ENCODE data around the gene TIMP2. TPM values are rescaled to one million over a fixed set of nuclear protein-coding genes. Genes with fewer than 3 reads are reported as not detected.

TIMP2 gene, protein sequence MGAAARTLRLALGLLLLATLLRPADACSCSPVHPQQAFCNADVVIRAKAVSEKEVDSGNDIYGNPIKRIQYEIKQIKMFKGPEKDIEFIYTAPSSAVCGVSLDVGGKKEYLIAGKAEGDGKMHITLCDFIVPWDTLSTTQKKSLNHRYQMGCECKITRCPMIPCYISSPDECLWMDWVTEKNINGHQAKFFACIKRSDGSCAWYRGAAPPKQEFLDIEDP
- 119 TPM for total RNA-seq

DNA sequence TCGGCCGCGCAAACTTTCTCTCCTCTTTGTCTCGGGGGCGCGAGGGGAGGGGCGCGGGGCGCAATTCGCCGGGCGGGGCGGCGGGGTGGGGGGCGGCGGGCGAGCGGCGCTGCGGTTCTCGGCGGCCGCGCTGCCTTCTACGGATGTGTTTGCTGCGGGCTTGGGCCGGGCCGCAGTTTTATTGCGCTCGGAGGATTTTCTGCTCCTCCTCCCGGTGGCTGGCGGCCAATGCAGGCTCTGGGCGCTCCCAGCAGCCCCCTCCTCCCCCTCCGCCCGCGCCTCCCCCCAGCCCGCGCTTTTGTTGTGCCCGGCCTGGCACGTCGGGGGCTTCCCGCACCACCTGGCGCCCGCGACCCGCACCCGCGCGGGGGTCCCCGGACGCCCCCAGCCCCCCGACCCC is at the start of gene TIMP2:
Gene TIMP2, minus strand, starts transcription at position 154 of the 400 bp plus-strand sequence. CDS start 299 bp downstream, outside the sequence.

GRCh38 chr17:78903101-78903779 is 21.9 kb downstream of the TIMP2 start, which contains the start of gene CEP295NL:
TSS of gene CEP295NL (minus strand) at chr17:78903201. CDS start at chr17:78901828, 1,373 bp downstream.

DNA sequence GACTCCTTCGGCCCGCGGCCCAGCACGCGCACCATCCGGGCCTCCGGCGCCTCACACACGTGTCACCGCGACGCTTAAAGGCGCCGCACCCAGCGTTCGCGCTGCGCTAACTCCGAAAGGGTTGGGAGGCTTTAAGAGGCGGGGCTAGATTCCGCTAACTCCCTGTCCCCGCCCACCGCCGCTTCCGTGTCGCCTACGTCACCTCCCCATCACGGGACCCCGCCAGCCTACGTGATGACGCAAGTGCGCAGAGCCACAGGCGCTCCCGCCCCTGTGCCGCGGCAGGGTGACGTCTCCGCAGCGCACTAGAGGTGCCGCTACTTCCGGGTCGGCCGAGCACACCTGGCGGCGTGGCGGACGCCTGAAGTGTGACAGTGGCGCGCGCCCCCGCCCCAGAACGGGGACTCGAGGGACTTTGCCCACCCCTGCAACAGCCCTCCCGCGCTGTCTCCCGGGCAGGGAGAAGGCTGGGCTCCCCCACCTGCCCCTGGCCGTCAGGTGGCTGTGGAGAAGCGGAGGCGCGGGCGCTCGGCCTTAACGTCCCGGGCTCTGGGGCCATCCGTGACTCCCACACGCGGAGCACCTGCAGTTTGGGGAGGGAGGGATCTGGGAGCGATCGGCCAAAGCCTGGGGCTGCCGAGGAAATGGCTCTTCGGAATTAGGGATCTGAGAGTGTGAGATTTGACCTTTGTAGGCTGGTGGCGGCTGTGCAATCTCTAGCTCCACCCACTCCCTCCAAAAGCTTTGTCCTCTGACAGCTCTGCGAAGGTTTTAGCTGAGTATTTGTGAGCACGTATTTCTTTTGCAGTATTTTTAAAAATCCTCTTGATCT is 84.2 kb downstream of the TIMP2 start, which contains the start of gene USP36:
Gene USP36, minus strand, starts transcription at position 35 of the 832 bp plus-strand sequence. CDS start 4,451 bp downstream, outside the sequence.

Other genes starting within 250 kb of the TIMP2 start
- gene CYTH1, start 143.1 kb downstream of the TIMP2 start, total RNA-seq, result 86.8 TPM
- gene USP36, start 84.6 kb downstream of the TIMP2 start, total RNA-seq, result 60.9 TPM
- 11.7 TPM for gene CEP295NL, start 22.2 kb downstream of the TIMP2 start, total RNA-seq
- 129 TPM for gene LGALS3BP, start 54.5 kb upstream of the TIMP2 start, total RNA-seq
- 27.5 TPM for gene CANT1, start 84.4 kb upstream of the TIMP2 start, total RNA-seq
- 16.8 TPM for gene C1QTNF1, start 98.8 kb upstream of the TIMP2 start, total RNA-seq
- gene ENGASE, start 149.4 kb upstream of the TIMP2 start, total RNA-seq, result 33.9 TPM

All from camera-type eye (tissue), 1 donor.